ENCODE results near the gene USP44.

The USP44 gene

GRCh38 chr12:95548056-95548538, 3.2 kb downstream of the USP44 start:
- DNase-seq: no peak

- no peak for DNase-seq
Observed at GRCh38 chr12:95547522-95548055, 3.7 kb downstream of the USP44 start.

GRCh38 chr12:95546491-95546813, 4.8 kb downstream of the USP44 start:
- no peak for DNase-seq

- DNase-seq: peak; percentile 61
Observed at GRCh38 chr12:95545731-95546490, 5.4 kb downstream of the USP44 start.

- no peak for DNase-seq
Observed at GRCh38 chr12:95545303-95545702, 6.0 kb downstream of the USP44 start.

GRCh38 chr12:95544756-95545155, 6.5 kb downstream of the USP44 start:
- DNase-seq: no peak

GRCh38 chr12:95543305-95543704, 8.0 kb downstream of the USP44 start:
- no peak for DNase-seq

- no peak for DNase-seq
Observed at GRCh38 chr12:95541436-95541835, 9.8 kb downstream of the USP44 start.

GRCh38 chr12:95538656-95539055, 12.6 kb downstream of the USP44 start:
- no peak for DNase-seq

GRCh38 chr12:95538006-95538405, 13.3 kb downstream of the USP44 start:
- DNase-seq: no peak

- DNase-seq: no peak
Observed at GRCh38 chr12:95533985-95534384, 17.3 kb downstream of the USP44 start.

GRCh38 chr12:95532851-95533250, 18.4 kb downstream of the USP44 start:
- DNase-seq: no peak

GRCh38 chr12:95529693-95530225, 21.5 kb downstream of the USP44 start:
- no peak for DNase-seq

GRCh38 chr12:95528431-95528830, 22.8 kb downstream of the USP44 start:
- no peak for DNase-seq

- no peak for DNase-seq
Observed at GRCh38 chr12:95522692-95523091, 28.6 kb downstream of the USP44 start.

- DNase-seq: no peak
Observed at GRCh38 chr12:95520816-95521215, 30.5 kb downstream of the USP44 start.

- no peak for DNase-seq
Observed at GRCh38 chr12:95518944-95519343, 32.3 kb downstream of the USP44 start.

- no peak for DNase-seq
Observed at GRCh38 chr12:95517246-95517645, 34.0 kb downstream of the USP44 start.

- no peak for DNase-seq
Observed at GRCh38 chr12:95516757-95517156, 34.5 kb downstream of the USP44 start.

- DNase-seq: no peak
Observed at GRCh38 chr12:95515197-95515596, 36.1 kb downstream of the USP44 start.

GRCh38 chr12:95513599-95513998, 37.7 kb downstream of the USP44 start:
- no peak for DNase-seq

- DNase-seq: no peak
Observed at GRCh38 chr12:95511977-95512376, 39.3 kb downstream of the USP44 start.

GRCh38 chr12:95509300-95509699, 42.0 kb downstream of the USP44 start:
- no peak for DNase-seq

GRCh38 chr12:95506707-95507523, 44.4 kb downstream of the USP44 start:
- no peak for DNase-seq
